ENCODE data around the gene SMYD2. TPM values are rescaled to one million over a fixed set of nuclear protein-coding genes. Genes with fewer than 3 reads are reported as not detected.
A peak's percentile ranks its signal among the peaks of the same experiment; 100 is the strongest.

Gene SMYD2
- total RNA-seq, 1 donor from 2014 or later, result 41.6 TPM

DNA sequence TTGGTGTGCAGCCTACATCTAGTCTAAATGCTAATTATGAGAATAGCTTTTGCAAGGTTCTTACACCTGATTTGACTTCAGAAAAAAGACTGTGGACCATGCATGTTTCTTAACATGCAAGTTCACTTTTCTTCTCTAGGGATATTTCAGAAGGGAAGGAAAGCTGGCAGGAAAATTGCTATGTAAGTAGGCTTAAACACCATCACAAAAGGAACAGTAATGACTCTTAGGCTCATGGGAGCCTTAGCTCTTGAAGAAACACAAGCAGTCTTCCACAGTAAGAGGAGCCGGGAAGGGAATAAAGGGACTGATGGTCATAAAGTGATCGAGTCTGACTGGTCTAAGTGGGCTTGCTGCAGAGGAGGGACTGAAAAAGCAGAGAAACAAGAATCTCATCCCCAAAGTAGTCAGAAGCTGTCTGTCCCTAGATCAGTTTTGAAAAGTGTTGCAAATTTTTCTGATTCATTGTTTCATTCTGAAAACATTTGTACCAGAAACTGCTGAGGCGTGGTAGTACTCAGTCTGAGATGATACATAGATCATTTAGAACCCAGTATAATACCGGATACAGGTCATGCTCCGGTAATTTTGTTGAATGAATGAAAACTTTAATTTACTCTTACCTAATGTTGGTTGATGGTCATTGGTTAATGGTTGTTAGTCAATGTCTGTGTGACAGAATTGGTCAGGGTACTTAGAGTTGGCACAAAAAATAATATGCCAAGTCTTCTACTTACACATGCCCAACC, 40.9 kb downstream of the SMYD2 start:
- H3K4me3 ChIP-seq, result no peak overlapping the region
- DNase-seq, result no peak
- H3K4me1 ChIP-seq, result no peaks in the 10 kb centered on the region
- TF ChIP-seq CTCF (IDR thresholded peaks at IDR 0.05), result no peak
- H3K27ac ChIP-seq, result no peak overlapping the region
- ATAC-seq, result no peak
- H3K9me3 ChIP-seq, result no peaks in the 10 kb centered on the region
- H3K36me3 ChIP-seq, result peaks cover 22% of the 10 kb centered on the region
- intact Hi-C loops (cut with DNase I), result no loop called here
- no peaks in the 10 kb centered on the region for H3K27me3 ChIP-seq (ENCODE audit: low read depth)

DNA sequence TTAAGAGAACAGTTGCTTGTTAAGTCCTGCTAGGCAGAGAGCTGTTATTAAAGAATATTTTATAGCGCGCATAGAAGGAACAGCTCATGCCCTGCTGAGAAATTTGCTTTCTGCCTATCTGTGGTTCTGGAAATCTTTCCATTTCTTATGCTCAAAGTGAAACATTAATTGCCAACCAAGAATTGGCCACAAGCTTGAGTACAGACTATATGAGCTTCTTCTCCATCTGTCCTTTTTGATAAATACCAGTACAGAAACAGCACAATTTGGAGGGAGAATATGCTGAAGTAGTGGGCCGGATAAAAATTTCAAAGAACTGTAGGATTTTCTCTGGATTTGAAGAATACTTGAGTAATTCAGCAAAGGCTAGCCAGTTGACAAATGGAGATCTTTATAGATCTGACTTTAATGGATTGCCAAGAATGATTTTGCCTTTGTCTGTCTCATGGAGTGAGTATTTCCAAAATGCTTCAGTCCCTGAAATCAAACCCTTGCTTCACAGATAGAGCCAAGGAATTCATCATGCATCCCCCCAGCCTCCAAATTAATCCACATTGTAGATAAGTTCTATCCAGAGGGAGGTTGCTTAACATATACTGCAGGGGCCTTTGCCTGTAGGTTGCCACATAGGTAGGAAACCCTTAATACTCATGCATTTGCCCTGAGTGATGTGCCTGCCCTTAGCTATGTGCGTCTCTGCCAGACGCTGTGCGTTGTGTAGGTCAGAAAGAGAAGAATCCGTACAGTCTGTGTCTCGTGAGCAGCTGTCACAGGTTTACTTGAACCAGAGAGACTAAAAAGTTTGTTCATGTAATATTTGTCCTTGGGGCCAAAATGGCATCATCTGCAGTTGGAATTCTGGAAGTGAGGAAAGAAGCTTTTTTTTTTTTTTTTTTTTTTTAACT, 44.2 kb downstream of the SMYD2 start:
- no peak for TF ChIP-seq CTCF (IDR thresholded peaks at IDR 0.05)
- Histone ChIP-seq H3K36me3 (peaks cover 16% of the 10 kb centered on the region), H3K27me3 (ENCODE audit: low read depth) (no peaks in the 10 kb centered on the region), H3K4me1 (no peaks in the 10 kb centered on the region), H3K4me3 (no peak overlapping the region), H3K27ac (no peak overlapping the region), H3K9me3 (no peaks in the 10 kb centered on the region)
- DNase-seq (no peak), ATAC-seq (no peak)
- intact Hi-C loops (cut with DNase I), result loop anchor here (5.0 kb wide), 1 partner anchor 63 kb away; no protein-coding TSS in a partner anchor

GRCh38 chr1:214326406-214326805, 45.4 kb downstream of the SMYD2 start:
- Histone ChIP-seq H3K4me3 (no peak overlapping the region), H3K27me3 (ENCODE audit: low read depth) (no peaks in the 10 kb centered on the region), H3K27ac (no peak overlapping the region), H3K9me3 (no peaks in the 10 kb centered on the region), H3K4me1 (no peaks in the 10 kb centered on the region), H3K36me3 (peaks cover 19% of the 10 kb centered on the region)
- no peak for ATAC-seq
- no peak for DNase-seq
- no peak for TF ChIP-seq CTCF (IDR thresholded peaks at IDR 0.05)
- intact Hi-C loops (cut with DNase I), result loop anchor here (5.0 kb wide), 1 partner anchor 64 kb away; no protein-coding TSS in a partner anchor

- DNase-seq (no peak), ATAC-seq (no peak)
- intact Hi-C loops (cut with DNase I), result loop anchor here (5.0 kb wide), 1 partner anchor 65 kb away; no protein-coding TSS in a partner anchor
- Histone ChIP-seq H3K36me3 (peaks cover 13% of the 10 kb centered on the region), H3K27me3 (ENCODE audit: low read depth) (no peaks in the 10 kb centered on the region), H3K27ac (no peak overlapping the region), H3K4me1 (no peaks in the 10 kb centered on the region), H3K9me3 (no peaks in the 10 kb centered on the region), H3K4me3 (no peak overlapping the region)
- TF ChIP-seq CTCF (IDR thresholded peaks at IDR 0.05), result no peak
Measured at GRCh38 chr1:214327514-214327913, 46.6 kb downstream of the SMYD2 start.

- intact Hi-C loops (cut with DNase I), result loop anchor here (5.0 kb wide), 1 partner anchor 67 kb away; no protein-coding TSS in a partner anchor
- Histone ChIP-seq H3K27me3 (ENCODE audit: low read depth) (no peaks in the 10 kb centered on the region), H3K4me3 (no peak overlapping the region), H3K36me3 (peaks cover 13% of the 10 kb centered on the region), H3K27ac (no peak overlapping the region), H3K9me3 (no peaks in the 10 kb centered on the region), H3K4me1 (no peaks in the 10 kb centered on the region)
- TF ChIP-seq CTCF (IDR thresholded peaks at IDR 0.05), result peak; percentile 86
- DNase-seq (peak; percentile 74), ATAC-seq (peak; percentile 90 to 91)
Measured at GRCh38 chr1:214328770-214329469, 48.0 kb downstream of the SMYD2 start.

All from lower lobe of right lung (tissue), 2 donors.